Measurements from ENCODE around the gene C10orf95.
A peak's percentile ranks its signal among the peaks of the same experiment; 100 is the strongest.

Gene C10orf95

DNA sequence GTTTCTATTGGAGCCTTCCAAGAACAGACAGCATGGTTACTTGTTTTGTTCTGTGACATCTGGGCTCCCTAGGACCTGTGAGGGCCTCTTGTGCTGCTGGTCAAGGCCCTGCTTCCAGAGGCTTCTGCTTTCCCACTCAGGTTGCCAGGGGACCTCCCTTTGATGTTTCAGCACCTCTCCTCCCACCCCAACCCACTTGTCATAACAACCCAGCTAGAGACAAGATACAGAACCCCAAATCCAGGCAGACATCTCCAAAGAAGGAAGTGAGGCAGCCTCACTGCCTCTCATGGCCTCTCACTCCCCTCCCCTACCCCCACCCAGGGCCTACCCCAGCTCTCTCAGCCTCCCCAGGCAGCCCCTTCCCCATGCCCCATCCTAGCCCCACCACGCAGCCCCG is 44.5 kb downstream of the C10orf95 start:
- Histone ChIP-seq H3K27me3 (ENCODE audit: control insufficient read depth, insufficient read depth, low read length) (peaks cover 19% of the 10 kb centered on the region), H3K4me1 (ENCODE audit: control insufficient read depth, insufficient read depth, low read length) (peaks cover 45% of the 10 kb centered on the region), H3K27ac (ENCODE audit: low read depth, low read length) (peak overlapping the region; percentile 96)

DNA sequence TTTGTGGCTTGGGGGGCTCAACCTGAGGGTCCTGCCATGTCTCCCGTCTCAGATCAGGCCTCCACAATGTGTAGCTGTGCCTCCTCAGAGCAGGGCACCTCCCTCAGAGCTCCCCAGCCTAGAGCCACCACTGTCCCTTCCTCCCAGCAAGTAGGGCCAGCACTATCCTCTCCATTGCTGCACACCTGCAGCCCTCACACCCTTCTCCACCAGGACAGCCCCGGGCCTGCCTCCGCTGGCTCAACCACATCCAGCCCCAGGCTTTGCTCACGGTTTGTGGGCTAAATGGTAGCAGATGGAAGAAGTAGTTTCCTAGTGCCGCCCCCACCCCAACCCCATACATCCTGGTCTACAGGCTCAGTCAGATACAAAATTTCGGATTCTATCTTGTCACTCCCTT is 45.7 kb downstream of the C10orf95 start:
- Histone ChIP-seq H3K4me3 (ENCODE audit: low read length) (peak overlapping the region; percentile 37), H3K9ac (ENCODE audit: low read length) (no peak overlapping the region), H3K27ac (ENCODE audit: low read depth, low read length) (peak overlapping the region; percentile 96), H3K36me3 (ENCODE audit: control insufficient read depth, insufficient read depth, low read length) (peaks cover 12% of the 10 kb centered on the region), H3K27me3 (ENCODE audit: control insufficient read depth, insufficient read depth, low read length) (peaks cover 9% of the 10 kb centered on the region), H3K4me1 (ENCODE audit: control insufficient read depth, insufficient read depth, low read length) (peaks cover 48% of the 10 kb centered on the region)

More for the DNA sequence above, 44.5 kb downstream of the C10orf95 start:
- H3K9ac ChIP-seq (ENCODE audit: low read length) = no peak overlapping the region
- peaks cover 3% of the 10 kb centered on the region for H3K36me3 ChIP-seq (ENCODE audit: control insufficient read depth, insufficient read depth, low read length)
- H3K4me3 ChIP-seq (ENCODE audit: low read length) = peak overlapping the region; percentile 24

- H3K27me3 ChIP-seq (ENCODE audit: control insufficient read depth, insufficient read depth, low read length) = peaks cover 9% of the 10 kb centered on the region
- H3K4me3 ChIP-seq (ENCODE audit: low read length) = no peak overlapping the region
- peaks cover 51% of the 10 kb centered on the region for H3K4me1 ChIP-seq (ENCODE audit: control insufficient read depth, insufficient read depth, low read length)
- no peak overlapping the region for H3K9ac ChIP-seq (ENCODE audit: low read length)
- peak overlapping the region; percentile 96 for H3K27ac ChIP-seq (ENCODE audit: low read depth, low read length)
- H3K36me3 ChIP-seq (ENCODE audit: control insufficient read depth, insufficient read depth, low read length) = peaks cover 13% of the 10 kb centered on the region
Observed at GRCh38 chr10:102405108-102405571, 46.2 kb downstream of the C10orf95 start.

DNA sequence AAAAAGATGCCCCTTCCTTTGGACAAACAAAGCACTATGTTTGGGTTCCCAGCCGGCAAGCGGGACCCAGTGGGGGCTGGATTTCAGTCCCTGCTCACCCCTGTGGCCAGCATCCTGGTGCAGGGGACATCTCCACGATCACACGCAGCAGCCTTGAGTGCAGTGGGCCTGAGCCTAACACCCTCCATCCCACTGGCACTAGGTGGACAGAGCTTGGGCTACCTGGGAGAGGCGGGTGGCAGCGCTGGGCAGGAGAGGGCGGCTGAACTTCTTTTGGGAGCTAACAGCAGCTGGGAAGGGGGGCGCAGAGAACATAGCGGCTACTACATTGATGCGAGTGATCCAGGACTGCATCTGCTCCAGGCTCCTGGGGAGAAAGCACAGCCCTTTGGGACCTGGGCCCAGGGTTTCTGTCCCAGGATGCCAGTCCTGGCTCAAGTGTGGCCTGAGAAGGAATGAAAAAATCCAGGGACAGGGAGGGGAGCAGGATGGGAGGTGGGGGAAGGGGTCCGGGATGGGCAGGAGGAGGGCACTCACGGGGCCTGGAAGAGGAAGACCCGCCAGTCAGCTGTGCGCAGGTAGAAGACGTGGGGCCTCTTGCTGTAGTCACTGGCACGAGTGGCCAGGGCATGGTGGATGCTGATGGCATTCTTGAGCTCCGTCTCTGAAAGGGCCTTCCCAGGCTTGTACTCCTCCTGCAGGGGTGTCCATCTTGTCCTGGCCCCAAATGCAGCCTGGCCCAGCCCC is 46.8 kb downstream of the C10orf95 start:
- Histone ChIP-seq H3K27me3 (ENCODE audit: control insufficient read depth, insufficient read depth, low read length) (peaks cover 6% of the 10 kb centered on the region), H3K4me1 (ENCODE audit: control insufficient read depth, insufficient read depth, low read length) (peaks cover 53% of the 10 kb centered on the region), H3K27ac (ENCODE audit: low read depth, low read length) (peak overlapping the region; percentile 96), H3K4me3 (ENCODE audit: low read length) (no peak overlapping the region), H3K36me3 (ENCODE audit: control insufficient read depth, insufficient read depth, low read length) (peaks cover 13% of the 10 kb centered on the region), H3K9ac (ENCODE audit: low read length) (peak overlapping the region; percentile 2)

DNA sequence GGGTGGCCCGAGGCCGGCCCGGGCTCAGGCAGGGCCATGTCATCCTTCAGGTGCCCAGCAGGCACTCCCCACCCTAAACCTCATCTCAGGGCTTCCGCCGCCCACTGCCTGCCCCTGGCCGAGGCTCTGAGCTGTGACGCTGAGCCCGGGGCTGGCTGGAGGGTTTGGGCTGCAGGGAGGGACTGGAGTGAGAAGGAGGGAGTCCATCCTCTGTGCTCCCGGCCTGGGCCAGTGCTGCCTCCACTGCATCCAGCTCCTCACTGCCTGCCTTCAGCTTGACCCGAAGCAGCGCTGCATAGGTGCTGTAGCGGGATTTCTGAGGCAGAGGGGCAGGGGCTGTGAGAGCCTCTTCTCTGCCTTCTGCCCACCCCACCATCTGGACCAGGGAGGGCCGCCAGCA is 48.2 kb downstream of the C10orf95 start:
- Histone ChIP-seq H3K4me1 (ENCODE audit: control insufficient read depth, insufficient read depth, low read length) (peaks cover 56% of the 10 kb centered on the region), H3K27ac (ENCODE audit: low read depth, low read length) (peak overlapping the region; percentile 97)

DNA sequence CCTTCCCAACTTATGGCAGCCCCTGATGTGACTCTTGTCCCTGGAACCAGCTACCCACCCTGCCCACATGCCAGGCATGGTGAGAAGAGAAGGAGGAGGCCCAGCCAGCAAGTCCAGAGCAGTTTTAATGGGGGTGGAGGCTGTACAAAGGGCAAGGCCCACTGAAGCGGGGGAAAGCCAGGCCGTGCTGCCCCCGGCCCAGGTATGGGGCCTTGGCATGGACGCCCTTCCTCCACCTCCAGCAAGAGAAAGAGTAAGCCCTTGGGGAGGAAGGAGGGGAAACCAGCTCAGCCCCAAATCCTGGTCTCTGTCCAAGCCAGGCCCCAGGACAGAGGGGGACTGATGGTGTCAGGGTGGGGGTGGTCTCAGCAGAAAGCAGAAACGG is 48.8 kb downstream of the C10orf95 start:
- Histone ChIP-seq H3K27ac (ENCODE audit: low read depth, low read length) (peak overlapping the region; percentile 97), H3K4me3 (ENCODE audit: low read length) (no peak overlapping the region), H3K4me1 (ENCODE audit: control insufficient read depth, insufficient read depth, low read length) (peaks cover 59% of the 10 kb centered on the region), H3K36me3 (ENCODE audit: control insufficient read depth, insufficient read depth, low read length) (peaks cover 13% of the 10 kb centered on the region), H3K27me3 (ENCODE audit: control insufficient read depth, insufficient read depth, low read length) (no peaks in the 10 kb centered on the region), H3K9ac (ENCODE audit: low read length) (no peak overlapping the region)

More for the DNA sequence above, 48.2 kb downstream of the C10orf95 start:
- Histone ChIP-seq H3K4me3 (ENCODE audit: low read length) (no peak overlapping the region), H3K9ac (ENCODE audit: low read length) (no peak overlapping the region), H3K36me3 (ENCODE audit: control insufficient read depth, insufficient read depth, low read length) (peaks cover 13% of the 10 kb centered on the region), H3K27me3 (ENCODE audit: control insufficient read depth, insufficient read depth, low read length) (no peaks in the 10 kb centered on the region)

GRCh38 chr10:102401735-102402511 is 49.4 kb downstream of the C10orf95 start:
- peak overlapping the region; percentile 97 for H3K27ac ChIP-seq (ENCODE audit: low read depth, low read length)
- no peaks in the 10 kb centered on the region for H3K27me3 ChIP-seq (ENCODE audit: control insufficient read depth, insufficient read depth, low read length)
- H3K36me3 ChIP-seq (ENCODE audit: control insufficient read depth, insufficient read depth, low read length) = peaks cover 14% of the 10 kb centered on the region
- peaks cover 62% of the 10 kb centered on the region for H3K4me1 ChIP-seq (ENCODE audit: control insufficient read depth, insufficient read depth, low read length)
- peak overlapping the region; percentile 17 for H3K9ac ChIP-seq (ENCODE audit: low read length)
- no peak overlapping the region for H3K4me3 ChIP-seq (ENCODE audit: low read length)

GRCh38 chr10:102401342-102401654 is 50.0 kb downstream of the C10orf95 start:
- no peak overlapping the region for H3K4me3 ChIP-seq (ENCODE audit: low read length)
- H3K27me3 ChIP-seq (ENCODE audit: control insufficient read depth, insufficient read depth, low read length) = no peaks in the 10 kb centered on the region
- H3K36me3 ChIP-seq (ENCODE audit: control insufficient read depth, insufficient read depth, low read length) = peaks cover 16% of the 10 kb centered on the region
- H3K4me1 ChIP-seq (ENCODE audit: control insufficient read depth, insufficient read depth, low read length) = peaks cover 68% of the 10 kb centered on the region
- H3K27ac ChIP-seq (ENCODE audit: low read depth, low read length) = peak overlapping the region; percentile 97
- no peak overlapping the region for H3K9ac ChIP-seq (ENCODE audit: low read length)

- H3K4me1 ChIP-seq (ENCODE audit: control insufficient read depth, insufficient read depth, low read length) = peaks cover 64% of the 10 kb centered on the region
- no peaks in the 10 kb centered on the region for H3K27me3 ChIP-seq (ENCODE audit: control insufficient read depth, insufficient read depth, low read length)
- no peak overlapping the region for H3K4me3 ChIP-seq (ENCODE audit: low read length)
- peak overlapping the region; percentile 97 for H3K27ac ChIP-seq (ENCODE audit: low read depth, low read length)
- no peak overlapping the region for H3K9ac ChIP-seq (ENCODE audit: low read length)
- peaks cover 16% of the 10 kb centered on the region for H3K36me3 ChIP-seq (ENCODE audit: control insufficient read depth, insufficient read depth, low read length)
Observed at GRCh38 chr10:102400598-102401341, 50.6 kb downstream of the C10orf95 start.

DNA sequence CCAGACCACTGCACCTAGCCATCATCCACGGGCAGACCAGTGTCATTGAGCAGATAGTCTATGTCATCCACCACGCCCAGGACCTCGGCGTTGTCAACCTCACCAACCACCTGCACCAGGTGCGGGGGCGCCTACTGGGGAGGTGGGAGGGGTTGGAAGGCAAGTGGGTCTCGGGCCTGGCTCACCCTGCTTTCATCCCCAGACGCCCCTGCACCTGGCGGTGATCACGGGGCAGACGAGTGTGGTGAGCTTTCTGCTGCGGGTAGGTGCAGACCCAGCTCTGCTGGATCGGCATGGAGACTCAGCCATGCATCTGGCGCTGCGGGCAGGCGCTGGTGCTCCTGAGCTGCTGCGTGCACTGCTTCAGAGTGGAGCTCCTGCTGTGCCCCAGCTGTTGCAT is 51.3 kb downstream of the C10orf95 start:
- H3K9ac ChIP-seq (ENCODE audit: low read length) = no peak overlapping the region
- H3K27ac ChIP-seq (ENCODE audit: low read depth, low read length) = peak overlapping the region; percentile 97
- peaks cover 57% of the 10 kb centered on the region for H3K4me1 ChIP-seq (ENCODE audit: control insufficient read depth, insufficient read depth, low read length)
- H3K36me3 ChIP-seq (ENCODE audit: control insufficient read depth, insufficient read depth, low read length) = peaks cover 16% of the 10 kb centered on the region
- no peak overlapping the region for H3K4me3 ChIP-seq (ENCODE audit: low read length)
- no peaks in the 10 kb centered on the region for H3K27me3 ChIP-seq (ENCODE audit: control insufficient read depth, insufficient read depth, low read length)
